Spleen (tissue), 7 donors: ENCODE data around the gene SORCS1.

Experiments used
- CTCF ChIP-seq, 11 experiments: fragments of 200-600 bp in 7 of 11; fragments of 450-650 bp in 4 of 11; sonication (generic) in 4 of 11; IDR thresholded peaks in 8 of 11; conservative IDR thresholded peaks in 3 of 11; 1 replicate in 7 of 11; 2 replicates in 4 of 11; pipeline versions ENCODE4 v1.4.0 to v1.8.0; 2016 to 2021; ENCODE audit warnings: antibody characterized with exemption in 11 of 11, inconsistent platforms in 4 of 11, mild to moderate bottlenecking in 1 of 11
- POLR2A ChIP-seq, 3 donors: fragments of 450-650 bp; IDR thresholded peaks; one replicate each; pipeline ENCODE4 v1.5.1; 2017; ENCODE audit warnings: antibody characterized with exemption in 3 of 3, mild to moderate bottlenecking in 1 of 3
- donor health status: DM: no; HTN: no; CAD: no; lungs with moderate emphysema.
- donor health status: DM: no; HTN: no; CAD: no.
- donor health status: DM: no; HTN: no; CAD: no.

GRCh38 chr10:106705681-106706100, 458.8 kb downstream of the SORCS1 start:
- TF ChIP-seq POLR2A (IDR thresholded peaks at IDR 0.05) (no peak), CTCF (IDR thresholded peaks at IDR 0.05 in 8 of 11, conservative IDR thresholded peaks at IDR 0.05 in 3 of 11) (peak in 10 of 11 experiments; percentile 14 to 71 (median 49))
